ENCODE measurements around the gene IKBKE.
A peak's percentile ranks its signal among the peaks of the same experiment; 100 is the strongest.

Gene IKBKE

DNA sequence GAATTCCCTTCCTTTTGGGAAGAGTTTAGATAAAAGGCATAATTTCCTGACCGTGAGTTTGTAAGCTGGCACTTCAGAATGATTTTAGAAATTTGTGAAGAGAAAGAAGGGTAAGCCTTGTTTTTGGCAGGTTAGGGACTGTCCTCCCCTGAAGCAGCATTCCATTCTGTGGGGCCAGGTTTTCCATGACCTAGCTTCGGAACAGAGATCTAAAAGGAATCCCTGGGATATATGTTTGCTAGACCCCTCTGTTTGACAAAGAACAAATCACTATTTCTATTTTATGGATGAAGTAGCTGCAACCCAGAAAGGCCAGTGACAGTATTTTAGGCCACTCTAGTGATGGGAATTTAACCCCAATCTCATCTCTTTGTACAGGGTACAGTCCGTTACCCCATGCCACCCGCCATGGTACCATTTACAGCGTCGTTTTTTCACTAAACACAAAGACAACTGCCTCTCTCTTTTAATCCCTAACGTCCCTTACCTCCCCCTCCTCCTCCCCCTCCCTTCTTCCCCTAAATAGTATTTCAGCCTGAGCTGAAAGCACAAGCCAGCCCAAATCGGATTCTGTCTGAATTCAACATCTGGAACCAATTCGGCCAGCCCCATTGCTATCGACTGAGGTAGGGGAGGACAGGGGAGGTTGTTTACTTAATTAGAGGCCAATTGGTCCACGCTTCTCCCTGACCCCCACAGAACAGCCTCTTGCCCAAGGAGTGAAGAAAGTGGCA is 23.4 kb upstream of the IKBKE start:
- TF ChIP-seq, protein P1, sequence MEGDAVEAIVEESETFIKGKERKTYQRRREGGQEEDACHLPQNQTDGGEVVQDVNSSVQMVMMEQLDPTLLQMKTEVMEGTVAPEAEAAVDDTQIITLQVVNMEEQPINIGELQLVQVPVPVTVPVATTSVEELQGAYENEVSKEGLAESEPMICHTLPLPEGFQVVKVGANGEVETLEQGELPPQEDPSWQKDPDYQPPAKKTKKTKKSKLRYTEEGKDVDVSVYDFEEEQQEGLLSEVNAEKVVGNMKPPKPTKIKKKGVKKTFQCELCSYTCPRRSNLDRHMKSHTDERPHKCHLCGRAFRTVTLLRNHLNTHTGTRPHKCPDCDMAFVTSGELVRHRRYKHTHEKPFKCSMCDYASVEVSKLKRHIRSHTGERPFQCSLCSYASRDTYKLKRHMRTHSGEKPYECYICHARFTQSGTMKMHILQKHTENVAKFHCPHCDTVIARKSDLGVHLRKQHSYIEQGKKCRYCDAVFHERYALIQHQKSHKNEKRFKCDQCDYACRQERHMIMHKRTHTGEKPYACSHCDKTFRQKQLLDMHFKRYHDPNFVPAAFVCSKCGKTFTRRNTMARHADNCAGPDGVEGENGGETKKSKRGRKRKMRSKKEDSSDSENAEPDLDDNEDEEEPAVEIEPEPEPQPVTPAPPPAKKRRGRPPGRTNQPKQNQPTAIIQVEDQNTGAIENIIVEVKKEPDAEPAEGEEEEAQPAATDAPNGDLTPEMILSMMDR (IDR thresholded peaks at IDR 0.05; ENCODE audit: low read depth, low read length) = no peak
- peak; percentile 12 for DNase-seq (ENCODE audit: extremely low read depth, low read depth)

DNA sequence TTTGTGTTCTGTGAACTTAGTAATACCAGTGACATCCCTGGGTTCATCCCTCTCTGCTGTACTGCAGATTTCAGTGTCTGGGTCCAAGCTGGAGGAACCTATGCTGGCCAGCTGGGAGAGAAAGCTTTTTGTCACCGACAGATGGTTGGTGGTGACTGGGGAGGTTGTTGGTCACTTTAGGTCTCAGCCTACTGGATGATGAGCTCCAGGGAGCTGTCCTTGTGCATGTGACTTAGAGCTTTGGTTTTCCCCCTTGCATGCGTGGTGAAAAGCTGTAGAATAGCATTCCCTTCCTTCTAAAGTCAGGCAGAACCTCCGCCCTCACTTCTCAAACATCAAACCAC is 22.9 kb upstream of the IKBKE start:
- TF ChIP-seq, protein P1 (IDR thresholded peaks at IDR 0.05; ENCODE audit: low read depth, low read length) = no peak
- no peak for DNase-seq (ENCODE audit: extremely low read depth, low read depth)

DNA sequence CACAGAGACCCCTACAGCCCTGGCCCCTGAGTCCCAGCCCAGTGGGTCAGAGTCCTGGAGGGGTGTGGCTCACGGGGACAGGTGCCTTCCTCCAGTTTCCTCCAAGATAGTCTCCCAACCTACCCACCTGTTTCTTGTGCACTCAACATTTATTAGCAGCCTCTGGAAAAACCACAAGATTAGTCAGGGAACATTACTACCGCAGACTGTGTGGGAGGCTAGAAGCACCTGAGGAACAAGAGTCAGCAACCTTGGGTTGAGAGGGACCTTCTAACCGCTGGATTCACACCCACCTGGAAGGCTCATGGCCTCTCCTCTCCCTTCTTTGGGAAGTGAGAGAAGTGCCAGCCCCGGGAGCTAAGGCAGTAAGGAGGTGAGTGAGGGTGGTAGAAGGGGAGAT is 22.5 kb upstream of the IKBKE start:
- no peak for DNase-seq (ENCODE audit: extremely low read depth, low read depth)
- TF ChIP-seq, protein P1 (IDR thresholded peaks at IDR 0.05; ENCODE audit: low read depth, low read length) = no peak

DNA sequence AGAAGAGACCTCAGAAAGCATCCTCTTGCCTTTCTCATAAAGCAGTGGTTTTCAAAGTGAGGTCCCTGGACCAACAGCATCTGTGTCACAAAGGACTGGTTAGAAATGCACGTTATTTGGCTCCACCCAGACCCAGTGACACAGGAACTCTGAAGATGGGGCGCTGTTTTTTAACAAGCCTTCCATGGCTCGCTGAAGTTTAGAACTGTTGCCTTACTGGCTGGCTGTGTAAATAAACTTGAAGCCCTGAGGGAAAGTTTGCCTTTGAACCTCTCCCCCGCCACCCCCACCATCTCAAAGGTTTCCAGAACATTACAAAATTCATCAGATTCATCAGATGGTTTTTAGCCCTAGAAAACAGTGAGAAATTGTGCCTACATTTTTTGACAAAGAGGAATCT is 21.8 kb upstream of the IKBKE start:
- TF ChIP-seq, protein P1 (IDR thresholded peaks at IDR 0.05; ENCODE audit: low read depth, low read length) = no peak

DNA sequence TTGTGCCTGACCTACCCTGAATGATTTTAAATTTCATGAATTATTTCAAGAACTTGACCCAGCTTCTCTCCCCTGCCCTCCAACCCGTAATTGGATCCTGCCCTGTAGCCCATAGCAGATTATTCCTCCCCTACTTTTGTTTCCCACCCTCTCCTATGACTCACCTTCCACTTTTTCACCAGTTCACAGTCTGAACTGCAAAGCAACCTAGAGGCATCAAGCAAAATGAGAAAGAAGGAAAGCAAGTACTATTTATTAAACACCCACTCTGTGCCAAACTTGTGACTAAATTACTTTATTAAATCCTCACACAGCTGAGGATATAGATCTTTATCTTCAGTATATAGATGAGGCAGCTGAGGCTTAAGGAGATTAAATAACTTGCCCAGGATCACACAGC is 20.7 kb upstream of the IKBKE start:
- TF ChIP-seq, protein P1 (IDR thresholded peaks at IDR 0.05; ENCODE audit: low read depth, low read length) = no peak
- no peak for DNase-seq (ENCODE audit: extremely low read depth, low read depth)

More for the DNA sequence above, 21.8 kb upstream of the IKBKE start:
- no peak for DNase-seq (ENCODE audit: extremely low read depth, low read depth)

DNA sequence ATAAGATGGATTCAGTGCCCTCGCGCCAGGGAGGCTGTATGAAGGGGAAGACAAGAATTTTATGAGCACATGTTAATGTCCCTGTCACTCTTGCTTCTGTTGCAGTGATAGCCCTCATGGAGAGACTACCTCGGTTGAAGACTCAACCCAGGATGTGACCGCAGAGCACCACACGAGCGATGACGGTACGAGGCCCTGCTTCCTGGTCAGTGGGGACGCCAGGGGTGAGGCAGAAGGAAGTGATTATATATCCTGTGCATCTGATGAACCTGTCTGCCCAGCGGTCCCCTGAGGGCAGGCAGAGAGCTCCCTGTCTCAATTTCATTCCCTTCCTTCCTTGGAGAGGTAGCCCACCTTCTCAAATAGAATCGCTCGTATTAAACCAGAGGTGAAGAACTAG is 20.0 kb upstream of the IKBKE start:
- TF ChIP-seq, protein P1 (IDR thresholded peaks at IDR 0.05; ENCODE audit: low read depth, low read length) = no peak
- DNase-seq (ENCODE audit: extremely low read depth, low read depth) = no peak

DNA sequence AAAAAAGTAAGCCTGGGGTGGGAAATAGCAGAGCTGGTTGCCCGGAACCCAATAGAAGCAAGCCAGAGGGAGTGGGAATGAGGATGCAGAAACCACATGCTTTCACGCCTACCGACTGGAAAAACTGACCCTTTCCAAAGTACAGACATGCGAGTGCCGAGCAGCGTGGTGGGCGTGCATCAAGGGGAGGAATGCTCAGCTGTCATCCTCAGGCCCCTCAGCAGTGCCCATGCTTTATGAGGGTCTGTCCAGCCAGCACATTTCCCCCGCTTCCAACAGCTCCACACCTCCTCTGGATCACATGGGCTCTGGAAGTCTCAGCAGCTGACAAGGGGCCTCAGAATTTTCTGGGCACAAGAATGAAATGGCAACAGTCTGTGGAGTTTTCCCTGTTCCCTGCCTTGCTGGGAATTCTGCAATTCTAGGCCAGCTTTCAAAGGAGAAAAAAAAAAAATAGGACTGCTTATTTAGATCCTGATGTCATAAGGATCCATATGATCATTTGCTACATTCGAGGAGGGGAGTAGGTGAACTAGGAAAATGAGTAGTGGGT is 19.1 kb upstream of the IKBKE start:
- no peak for DNase-seq (ENCODE audit: extremely low read depth, low read depth)
- TF ChIP-seq, protein P1 (IDR thresholded peaks at IDR 0.05; ENCODE audit: low read depth, low read length) = no peak

Measured in AG09319 (cell line).